Measurements from ENCODE around the gene SLC22A23. TPM values are rescaled to one million over a fixed set of nuclear protein-coding genes. Genes with fewer than 3 reads are reported as not detected.

SLC22A23 gene
- total RNA-seq, 1 donor from 2014 or later, result 5.7 TPM

DNA sequence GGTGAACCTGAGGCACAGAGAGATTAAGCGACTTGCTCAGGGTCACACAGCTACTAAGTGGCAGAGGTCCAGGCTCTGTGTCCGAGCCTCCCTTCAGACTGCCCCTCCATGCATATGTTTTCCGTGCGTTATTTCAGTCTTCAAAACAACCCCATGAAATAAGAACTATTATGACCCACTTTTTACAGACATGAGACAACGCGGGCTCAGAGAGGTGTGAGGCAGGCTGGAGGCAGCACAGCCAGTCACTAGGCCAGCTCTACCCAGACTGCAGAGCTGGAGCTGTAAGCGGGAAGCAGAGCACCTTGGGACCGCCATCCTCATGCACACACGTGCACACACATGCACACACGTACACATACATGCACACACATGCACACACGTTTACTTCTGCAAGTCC, 135.8 kb downstream of the SLC22A23 start:
- peaks cover 31% of the 10 kb centered on the region for H3K27me3 Mint-ChIP-seq (ENCODE audit: low read depth, unreplicated experiment)
- peaks cover 17% of the 10 kb centered on the region for H3K4me1 Mint-ChIP-seq (ENCODE audit: low read depth, unreplicated experiment)
- no peak for DNase-seq (ENCODE audit: low read depth)

DNA sequence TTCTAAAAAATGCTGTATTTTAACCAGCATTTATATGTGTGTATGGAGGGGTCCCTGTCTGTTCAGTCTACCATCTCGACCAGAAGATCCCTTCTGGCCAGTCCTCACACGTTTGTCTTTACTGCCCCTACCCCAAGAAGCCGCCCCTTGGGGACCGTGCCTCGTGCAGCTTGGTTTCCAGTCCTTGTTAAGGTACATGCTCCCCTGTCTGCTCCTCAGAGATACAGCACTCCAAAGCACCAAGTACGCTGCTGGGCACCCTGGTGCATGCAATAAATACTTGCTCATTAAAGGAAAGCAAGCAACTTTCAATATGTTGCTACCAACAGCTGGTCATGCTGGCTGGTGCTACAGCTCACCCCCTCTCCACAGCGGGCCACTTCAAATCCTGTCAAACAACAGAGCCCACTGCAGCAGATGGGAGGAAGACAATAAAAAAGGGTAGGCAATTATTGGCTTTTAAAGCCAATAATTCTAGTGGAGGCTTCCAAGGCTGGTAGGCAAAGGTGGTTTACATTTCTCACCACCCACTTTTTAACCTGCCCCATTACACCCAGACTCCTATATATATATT, 136.5 kb downstream of the SLC22A23 start:
- H4K20me1 ChIP-seq (ENCODE audit: insufficient read depth, low read length), result no peaks in the 10 kb centered on the region
- peaks cover 31% of the 10 kb centered on the region for H3K27me3 Mint-ChIP-seq (ENCODE audit: low read depth, unreplicated experiment)

More for the DNA sequence above, 135.8 kb downstream of the SLC22A23 start:
- H4K20me1 ChIP-seq (ENCODE audit: insufficient read depth, low read length), result no peaks in the 10 kb centered on the region
- H3K79me2 ChIP-seq (ENCODE audit: insufficient read depth, low read length), result no peaks in the 10 kb centered on the region
- no peak for TF ChIP-seq EZH2 (IDR thresholded peaks at IDR 0.05; ENCODE audit: insufficient read depth, low read length)
- TF ChIP-seq CTCF (IDR thresholded peaks at IDR 0.05; ENCODE audit: insufficient read depth, low read depth, low read length), result no peak
- H3K4me2 ChIP-seq (ENCODE audit: low read length), result no peak overlapping the region
- Mint-ChIP-seq H3K9me3 (ENCODE audit: unreplicated experiment) (peaks cover 2% of the 10 kb centered on the region), H3K4me3 (ENCODE audit: unreplicated experiment) (no peak overlapping the region), H3K27ac (ENCODE audit: unreplicated experiment) (no peak overlapping the region), H3K36me3 (ENCODE audit: low read depth, unreplicated experiment) (no peaks in the 10 kb centered on the region)
- H3K9me3 ChIP-seq (ENCODE audit: insufficient read depth, low read depth, low read length), result no peaks in the 10 kb centered on the region
- H3K4me1 ChIP-seq (ENCODE audit: insufficient read depth, low read length), result peaks cover 24% of the 10 kb centered on the region
- H3K9ac ChIP-seq (ENCODE audit: low read length), result no peak overlapping the region
- no peak for FAIRE-seq
- H3K27me3 ChIP-seq (ENCODE audit: insufficient read depth, low read length), result no peaks in the 10 kb centered on the region
- no peaks in the 10 kb centered on the region for H3K36me3 ChIP-seq (ENCODE audit: insufficient read depth, low read length)
- H3K27ac ChIP-seq (ENCODE audit: low read depth, low read length), result no peak overlapping the region
- H3K4me3 ChIP-seq (ENCODE audit: insufficient read depth, low read depth, low read length), result no peak overlapping the region
- no peak overlapping the region for H2AFZ ChIP-seq (ENCODE audit: low read depth, low read length)

More for the DNA sequence above, 136.5 kb downstream of the SLC22A23 start:
- no peak for TF ChIP-seq EZH2 (IDR thresholded peaks at IDR 0.05; ENCODE audit: insufficient read depth, low read length)
- no peak for TF ChIP-seq CTCF (IDR thresholded peaks at IDR 0.05; ENCODE audit: insufficient read depth, low read depth, low read length)
- peaks cover 17% of the 10 kb centered on the region for H3K4me1 Mint-ChIP-seq (ENCODE audit: low read depth, unreplicated experiment)
- H3K36me3 ChIP-seq (ENCODE audit: insufficient read depth, low read length), result no peaks in the 10 kb centered on the region
- H2AFZ ChIP-seq (ENCODE audit: low read depth, low read length), result no peak overlapping the region
- no peaks in the 10 kb centered on the region for H3K9me3 ChIP-seq (ENCODE audit: insufficient read depth, low read depth, low read length)
- H3K4me2 ChIP-seq (ENCODE audit: low read length), result no peak overlapping the region
- H3K4me3 ChIP-seq (ENCODE audit: insufficient read depth, low read depth, low read length), result no peak overlapping the region
- H3K36me3 Mint-ChIP-seq (ENCODE audit: low read depth, unreplicated experiment), result no peaks in the 10 kb centered on the region
- H3K9me3 Mint-ChIP-seq (ENCODE audit: unreplicated experiment), result peaks cover 2% of the 10 kb centered on the region
- no peak for FAIRE-seq
- H3K4me1 ChIP-seq (ENCODE audit: insufficient read depth, low read length), result peaks cover 17% of the 10 kb centered on the region
- DNase-seq (ENCODE audit: low read depth), result no peak
- H3K27ac ChIP-seq (ENCODE audit: low read depth, low read length), result no peak overlapping the region
- no peak overlapping the region for H3K9ac ChIP-seq (ENCODE audit: low read length)
- H3K79me2 ChIP-seq (ENCODE audit: insufficient read depth, low read length), result no peaks in the 10 kb centered on the region
- H3K4me3 Mint-ChIP-seq (ENCODE audit: unreplicated experiment), result no peak overlapping the region
- no peaks in the 10 kb centered on the region for H3K27me3 ChIP-seq (ENCODE audit: insufficient read depth, low read length)
- H3K27ac Mint-ChIP-seq (ENCODE audit: unreplicated experiment), result no peak overlapping the region
